SK-N-SH (cell line): ENCODE results near the gene PAPPA2. TPM values are rescaled to one million over a fixed set of nuclear protein-coding genes. Genes with fewer than 3 reads are reported as not detected.

Experiments
- CTCF ChIA-PET: fragments of 300-600, 350-600 bp; formaldehyde crosslinking; extraction: SDS; loops from one replicate; lab custom pipeline; 2021; lab: Yijun Ruan, JAX
- POLR2A ChIA-PET: fragments of 350-600 bp; sonication (Branson Sonifier 250); formaldehyde crosslinking; extraction: SDS; loops from one replicate; lab custom pipeline; 2020; ENCODE audit warnings: antibody characterized with exemption, inconsistent platforms; lab: Yijun Ruan, JAX
- DNase-seq: peaks from one replicate; pipeline ENCODE4 v3.0.0; 2012
- H2AFZ ChIP-seq: fragments of 200-600 bp; sonication (generic); 2 replicates; pipeline ENCODE4 v1.8.1; 2016; ENCODE audit warnings: antibody characterized with exemption, mild to moderate bottlenecking, low read depth
- H3F3A ChIP-seq: fragments of 200-600 bp; sonication (generic); replicated peaks from 2 replicates; pipeline ENCODE3; 2016; ENCODE audit warnings: antibody characterized with exemption, mild to moderate bottlenecking; ENCODE audit not compliant: insufficient read depth
- H3K27ac ChIP-seq, 2 experiments: fragments of 200-500 bp in 1 of 2; fragments of 200-600 bp in 1 of 2; sonication (Bioruptor generic) in 1 of 2; sonication (generic), shearing (Covaris generic) in 1 of 2; 2 replicates each; pipeline versions ENCODE4 v1.5.1 to v1.6.1; 2014 to 2016; ENCODE audit warnings: low read depth in 2 of 2, inconsistent platforms in 1 of 2, low read length in 1 of 2, mild to moderate bottlenecking in 1 of 2, mixed read lengths in 1 of 2
- H3K27me3 ChIP-seq: fragments of 200-600 bp; sonication (generic), shearing (Covaris generic); 2 replicates; pipeline ENCODE4 v1.6.1; 2016; ENCODE audit warnings: mixed run types; ENCODE audit not compliant: insufficient read depth
- H3K36me3 ChIP-seq, 2 experiments: fragments of 200-500 bp in 1 of 2; fragments of 200-600 bp in 1 of 2; sonication (Bioruptor generic) in 1 of 2; sonication (generic) in 1 of 2; replicated peaks in 1 of 2; 2 replicates each; pipeline versions ENCODE3 to v1.5.1; 2014 to 2016; ENCODE audit warnings: low read length in 1 of 2, mild to moderate bottlenecking in 1 of 2; ENCODE audit not compliant: insufficient read depth in 2 of 2, control insufficient read depth in 1 of 2
- H3K4me1 ChIP-seq, 2 experiments: fragments of 200-500 bp in 1 of 2; fragments of 200-600 bp in 1 of 2; sonication (Bioruptor generic) in 1 of 2; sonication (generic), shearing (Covaris generic) in 1 of 2; 2 replicates each; pipeline versions ENCODE4 v1.5.1 to v1.6.1; 2014 to 2016; ENCODE audit warnings: low read depth in 1 of 2, low read length in 1 of 2, mixed run types in 1 of 2; ENCODE audit not compliant: insufficient read depth in 2 of 2, control insufficient read depth in 1 of 2
- H3K4me2 ChIP-seq: fragments of 200-600 bp; sonication (generic), shearing (Covaris generic); 2 replicates; pipeline ENCODE4 v1.6.1; 2017; ENCODE audit warnings: mixed run types
- H3K4me3 ChIP-seq, 2 experiments: fragments of 200-500 bp in 1 of 2; fragments of 200-600 bp in 1 of 2; sonication (Bioruptor generic) in 1 of 2; sonication (generic), shearing (Covaris generic) in 1 of 2; 2 replicates each; pipeline versions ENCODE4 v1.5.1 to v1.8.1; 2014 to 2016; ENCODE audit warnings: low read depth in 2 of 2, inconsistent platforms in 1 of 2, low read length in 1 of 2, mild to moderate bottlenecking in 1 of 2, mixed read lengths in 1 of 2, moderate library complexity in 1 of 2
- H3K79me2 ChIP-seq: fragments of 200-600 bp; sonication (generic); 2 replicates; pipeline ENCODE4 v1.8.1; 2017; ENCODE audit warnings: mild to moderate bottlenecking; ENCODE audit not compliant: insufficient read depth
- H3K9ac ChIP-seq: fragments of 200-600 bp; sonication (generic); 2 replicates; pipeline ENCODE4 v1.6.1; 2017; ENCODE audit warnings: mixed run types
- H3K9me2 ChIP-seq: fragments of 200-600 bp; sonication (generic); 2 replicates; pipeline ENCODE4 v1.6.1; 2017; ENCODE audit warnings: mixed run types
- H3K9me3 ChIP-seq: fragments of 200-600 bp; sonication (generic); 2 replicates; pipeline ENCODE4 v1.6.1; 2017; ENCODE audit warnings: mixed run types, mild to moderate bottlenecking, moderate library complexity
- H4K20me1 ChIP-seq: fragments of 200-600 bp; sonication (generic); 2 replicates; pipeline ENCODE4 v1.6.1; 2017; ENCODE audit warnings: mild to moderate bottlenecking, mixed run types; ENCODE audit not compliant: insufficient read depth
- EP300 ChIP-seq, 2 experiments: IDR thresholded peaks; 2 replicates each; pipeline versions ENCODE4 v1.4.0 to v1.6.1; 2012; ENCODE audit warnings: borderline replicate concordance in 1 of 2, low read depth in 1 of 2, low read length in 1 of 2
- EZH2phosphoT487 ChIP-seq: fragments of 200-600 bp; sonication (generic); IDR thresholded peaks from 2 replicates; pipeline ENCODE4 v1.6.1; 2017; ENCODE audit warnings: low read depth, mixed run types, mild to moderate bottlenecking, antibody characterized with exemption, moderate library complexity, borderline replicate concordance
- FOXJ3 ChIP-seq: sonication (generic); formaldehyde crosslinking; IDR thresholded peaks from 2 replicates; pipeline ENCODE4 v1.5.1; 2020; ENCODE audit warnings: mild to moderate bottlenecking, missing genetic modification reagents
- FOXM1 ChIP-seq: IDR thresholded peaks from 2 replicates; pipeline ENCODE4 v1.4.0; 2012; ENCODE audit warnings: low read depth, mild to moderate bottlenecking
- JUND ChIP-seq: IDR thresholded peaks from 2 replicates; pipeline ENCODE4 v1.4.0; 2012
- NRF1 ChIP-seq: IDR thresholded peaks from 2 replicates; pipeline ENCODE4 v1.6.1; 2012; ENCODE audit warnings: low read depth, mild to moderate bottlenecking, low read length
- POLR2AphosphoS5 ChIP-seq: IDR thresholded peaks from 2 replicates; pipeline ENCODE4 v1.6.1; 2012; ENCODE audit warnings: low read depth, low read length
- RAD21 ChIP-seq: IDR thresholded peaks from 2 replicates; pipeline ENCODE4 v1.6.1; 2012; ENCODE audit warnings: mild to moderate bottlenecking, low read length
- SIN3A ChIP-seq: IDR thresholded peaks from 2 replicates; pipeline ENCODE4 v1.6.1; 2012; ENCODE audit warnings: low read depth, mild to moderate bottlenecking, low read length, moderate library complexity, borderline replicate concordance
- SMC3 ChIP-seq: IDR thresholded peaks from 2 replicates; pipeline ENCODE4 v1.6.1; 2012; ENCODE audit warnings: low read depth, low read length, improper control_type of control experiment
- TCF12 ChIP-seq: IDR thresholded peaks from 2 replicates; pipeline ENCODE4 v1.4.0; 2012
- WGBS: methylation state at CpG from one replicate; pipeline ENCODE4 v1.1.6; 2017; ENCODE audit warnings: low lambda C conversion rate; 5-methylcytosine and 5-hydroxymethylcytosine counted together
- polyA plus RNA-seq, 3 experiments: library from polyadenylated mRNA; depleted of rRNA; stranded (reverse); fragments of >200 nt; gene quantifications; 2 replicates each; pipeline ENCODE4 v1.2.3, GENCODE V29; 2012
- TF ChIP-seq, protein P1 (sequence below): IDR thresholded peaks from 2 replicates; pipeline ENCODE4 v1.4.0; 2012; ENCODE audit warnings: low read depth
- TF ChIP-seq, protein P2 (sequence below): IDR thresholded peaks from 2 replicates; pipeline ENCODE4; 2012
- TF ChIP-seq, protein P3 (sequence below): IDR thresholded peaks from 2 replicates; pipeline ENCODE4 v1.4.0; 2012; ENCODE audit warnings: low read depth, borderline replicate concordance
- TF ChIP-seq, protein P4 (sequence below): fragments of 200-600 bp; sonication (generic); IDR thresholded peaks from 2 replicates; pipeline ENCODE4 v1.6.1; 2017; ENCODE audit warnings: antibody characterized with exemption, mild to moderate bottlenecking, moderate library complexity

Gene PAPPA2
- polyA plus RNA-seq, 1 of the 3 experiments (the other 2 are of a cell fraction): 0.02 TPM

DNA sequence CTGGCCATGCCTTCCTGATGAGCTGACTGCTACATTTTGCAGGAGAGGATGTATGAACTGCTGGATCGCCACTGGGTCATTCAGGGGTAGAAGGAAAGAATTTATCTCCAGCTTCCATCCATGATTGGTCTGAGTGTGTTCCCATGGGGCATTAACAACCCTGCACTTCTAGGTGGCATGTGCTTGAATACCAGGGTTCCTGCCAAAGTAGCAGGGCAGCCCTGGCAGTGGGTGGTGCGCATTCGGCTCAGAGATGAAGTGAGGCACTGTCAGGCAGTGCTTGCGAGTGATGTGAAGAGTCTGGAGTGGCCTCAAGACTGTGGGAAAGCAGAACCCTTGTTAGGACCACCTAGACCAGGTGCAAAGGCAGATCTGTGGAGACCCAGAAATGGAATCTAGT is 406.6 kb downstream of the PAPPA2 start:
- Histone ChIP-seq H3K9me2 (no peaks in the 10 kb centered on the region), H3K79me2 (no peaks in the 10 kb centered on the region), H4K20me1 (no peaks in the 10 kb centered on the region), H2AFZ (no peak overlapping the region), H3F3A (no peaks in the 10 kb centered on the region), H3K4me1 (no peaks in the 10 kb centered on the region), H3K27ac (no peak overlapping the region), H3K27me3 (no peaks in the 10 kb centered on the region), H3K36me3 (peaks cover 0 to 4% of the 10 kb centered on the region in 2 experiments), H3K9ac (no peak overlapping the region), H3K4me2 (no peak overlapping the region), H3K9me3 (no peaks in the 10 kb centered on the region), H3K4me3 (no peak overlapping the region)
- TF ChIP-seq, protein P1, sequence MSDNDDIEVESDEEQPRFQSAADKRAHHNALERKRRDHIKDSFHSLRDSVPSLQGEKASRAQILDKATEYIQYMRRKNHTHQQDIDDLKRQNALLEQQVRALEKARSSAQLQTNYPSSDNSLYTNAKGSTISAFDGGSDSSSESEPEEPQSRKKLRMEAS: no peak
- no peak for TF ChIP-seq SMC3
- TF ChIP-seq, protein P2, sequence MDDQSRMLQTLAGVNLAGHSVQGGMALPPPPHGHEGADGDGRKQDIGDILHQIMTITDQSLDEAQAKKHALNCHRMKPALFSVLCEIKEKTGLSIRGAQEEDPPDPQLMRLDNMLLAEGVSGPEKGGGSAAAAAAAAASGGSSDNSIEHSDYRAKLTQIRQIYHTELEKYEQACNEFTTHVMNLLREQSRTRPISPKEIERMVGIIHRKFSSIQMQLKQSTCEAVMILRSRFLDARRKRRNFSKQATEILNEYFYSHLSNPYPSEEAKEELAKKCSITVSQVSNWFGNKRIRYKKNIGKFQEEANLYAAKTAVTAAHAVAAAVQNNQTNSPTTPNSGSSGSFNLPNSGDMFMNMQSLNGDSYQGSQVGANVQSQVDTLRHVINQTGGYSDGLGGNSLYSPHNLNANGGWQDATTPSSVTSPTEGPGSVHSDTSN: no peak
- TF ChIP-seq JUND: no peak
- TF ChIP-seq FOXM1: no peak
- TF ChIP-seq RAD21: no peak
- TF ChIP-seq POLR2AphosphoS5: no peak
- TF ChIP-seq NRF1: no peak
- no peak for TF ChIP-seq FOXJ3 (CRISPR knock-in tag)
- TF ChIP-seq, protein P3, sequence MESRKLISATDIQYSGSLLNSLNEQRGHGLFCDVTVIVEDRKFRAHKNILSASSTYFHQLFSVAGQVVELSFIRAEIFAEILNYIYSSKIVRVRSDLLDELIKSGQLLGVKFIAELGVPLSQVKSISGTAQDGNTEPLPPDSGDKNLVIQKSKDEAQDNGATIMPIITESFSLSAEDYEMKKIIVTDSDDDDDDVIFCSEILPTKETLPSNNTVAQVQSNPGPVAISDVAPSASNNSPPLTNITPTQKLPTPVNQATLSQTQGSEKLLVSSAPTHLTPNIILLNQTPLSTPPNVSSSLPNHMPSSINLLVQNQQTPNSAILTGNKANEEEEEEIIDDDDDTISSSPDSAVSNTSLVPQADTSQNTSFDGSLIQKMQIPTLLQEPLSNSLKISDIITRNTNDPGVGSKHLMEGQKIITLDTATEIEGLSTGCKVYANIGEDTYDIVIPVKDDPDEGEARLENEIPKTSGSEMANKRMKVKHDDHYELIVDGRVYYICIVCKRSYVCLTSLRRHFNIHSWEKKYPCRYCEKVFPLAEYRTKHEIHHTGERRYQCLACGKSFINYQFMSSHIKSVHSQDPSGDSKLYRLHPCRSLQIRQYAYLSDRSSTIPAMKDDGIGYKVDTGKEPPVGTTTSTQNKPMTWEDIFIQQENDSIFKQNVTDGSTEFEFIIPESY: no peak
- no peak for TF ChIP-seq EZH2phosphoT487
- no peak for TF ChIP-seq EP300 (IDR thresholded peaks at IDR 0.05; ENCODE audit: borderline replicate concordance in 1 of 2, low read depth in 1 of 2, low read length in 1 of 2)
- TF ChIP-seq, protein P4, sequence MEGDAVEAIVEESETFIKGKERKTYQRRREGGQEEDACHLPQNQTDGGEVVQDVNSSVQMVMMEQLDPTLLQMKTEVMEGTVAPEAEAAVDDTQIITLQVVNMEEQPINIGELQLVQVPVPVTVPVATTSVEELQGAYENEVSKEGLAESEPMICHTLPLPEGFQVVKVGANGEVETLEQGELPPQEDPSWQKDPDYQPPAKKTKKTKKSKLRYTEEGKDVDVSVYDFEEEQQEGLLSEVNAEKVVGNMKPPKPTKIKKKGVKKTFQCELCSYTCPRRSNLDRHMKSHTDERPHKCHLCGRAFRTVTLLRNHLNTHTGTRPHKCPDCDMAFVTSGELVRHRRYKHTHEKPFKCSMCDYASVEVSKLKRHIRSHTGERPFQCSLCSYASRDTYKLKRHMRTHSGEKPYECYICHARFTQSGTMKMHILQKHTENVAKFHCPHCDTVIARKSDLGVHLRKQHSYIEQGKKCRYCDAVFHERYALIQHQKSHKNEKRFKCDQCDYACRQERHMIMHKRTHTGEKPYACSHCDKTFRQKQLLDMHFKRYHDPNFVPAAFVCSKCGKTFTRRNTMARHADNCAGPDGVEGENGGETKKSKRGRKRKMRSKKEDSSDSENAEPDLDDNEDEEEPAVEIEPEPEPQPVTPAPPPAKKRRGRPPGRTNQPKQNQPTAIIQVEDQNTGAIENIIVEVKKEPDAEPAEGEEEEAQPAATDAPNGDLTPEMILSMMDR: no peak
- TF ChIP-seq TCF12: no peak
- no peak for TF ChIP-seq SIN3A
- POLR2A ChIA-PET: no interaction called here
- CTCF ChIA-PET: interaction anchor here (0.8 to 2.6 kb wide), 3 partner anchors 11 to 17 kb away, joined by 3 to 14 read pairs (median 3); no protein-coding TSS in a partner anchor
- DNase-seq: no peak
- 28% methylated on average over 4 of the region's 4 CpGs for WGBS
